Kasumi-1 (cell line): ENCODE measurements around the gene KIF13A.
"Not testable (repeated sequence)": the region's sequence is repeated elsewhere in the genome, so short reads cannot be mapped to it uniquely, and the experiment has no call there.

Experiments used
- DNase-seq, 2 experiments: peaks; one replicate each; lab custom pipeline; 2025; lab: John Stamatoyannopoulos, UW

Gene KIF13A

GRCh38 chr6:17998442-17998841 is 11.0 kb upstream of the KIF13A start:
- DNase-seq = no peak

DNA sequence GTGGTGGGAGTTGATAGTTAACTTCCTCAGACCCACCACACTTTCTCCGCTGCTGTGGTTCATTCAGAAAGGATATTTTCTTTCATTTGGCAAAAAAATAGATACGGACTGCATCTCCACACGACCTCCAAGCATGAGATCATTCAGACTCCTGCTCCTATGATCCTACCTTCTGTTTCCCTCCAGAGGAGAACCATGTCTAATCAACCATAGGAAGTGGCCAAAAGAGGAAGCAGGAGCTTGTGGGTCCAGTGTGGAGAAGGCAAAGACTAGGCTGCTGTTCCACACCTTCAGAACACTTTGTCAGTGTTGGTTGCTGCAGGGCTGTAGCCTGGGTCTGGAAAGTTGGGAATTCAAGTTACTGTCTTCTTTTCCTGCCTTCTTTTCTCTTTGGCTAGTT is 10.6 kb upstream of the KIF13A start:
- DNase-seq = peak; percentile 31 to 36

DNA sequence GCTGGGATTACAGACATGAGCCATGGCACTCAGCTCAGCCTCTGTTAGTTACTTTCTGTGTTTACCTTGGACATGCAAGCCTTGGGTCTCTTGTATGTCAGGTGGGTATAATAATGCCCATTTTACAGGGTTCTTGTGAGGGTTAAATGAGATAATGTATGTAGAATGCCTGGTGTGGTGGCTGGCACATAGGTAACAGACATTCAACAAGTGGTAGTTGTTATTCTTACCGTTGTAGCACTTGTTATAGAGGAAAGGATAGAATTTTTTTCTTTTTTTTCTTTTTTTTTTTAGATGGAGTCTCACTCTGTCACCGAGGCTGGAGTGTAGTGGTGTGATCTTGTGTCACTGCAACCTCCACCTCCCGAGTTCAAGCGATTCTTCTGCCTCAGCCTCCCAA is 8.0 kb upstream of the KIF13A start:
- no peak for DNase-seq

- no peak for DNase-seq
Observed at GRCh38 chr6:17994019-17994418, 6.6 kb upstream of the KIF13A start.

DNA sequence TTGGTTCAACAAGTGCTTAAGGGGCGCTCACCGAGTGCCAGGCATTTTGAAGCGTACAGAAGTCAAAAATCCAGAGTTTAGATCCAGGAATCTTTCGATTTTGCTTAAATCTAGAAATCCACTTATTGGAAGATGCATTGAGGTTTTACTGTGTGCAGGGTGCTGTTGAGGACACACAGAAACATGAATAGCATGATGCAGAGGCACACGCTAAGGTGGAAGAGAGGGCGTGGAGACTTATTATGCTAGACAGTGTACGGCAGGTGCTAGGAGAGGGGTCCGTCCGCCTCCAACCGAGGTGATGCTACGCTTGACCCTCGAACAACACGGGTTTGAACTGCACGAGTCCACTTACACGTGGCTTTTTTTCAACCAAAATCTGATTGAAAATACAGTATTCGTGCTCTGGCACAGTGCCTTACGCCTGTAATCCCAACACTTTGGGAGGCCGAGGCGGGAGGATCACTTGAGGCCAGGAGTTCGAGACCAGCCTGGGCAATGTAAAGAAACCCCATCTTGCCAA is 1.0 kb upstream of the KIF13A start:
- no peak for DNase-seq

- DNase-seq = peak; percentile 9 to 29
Observed at GRCh38 chr6:17987697-17988421, 424 bp upstream of the KIF13A start.

GRCh38 chr6:17986656-17987446 is 584 bp downstream of the KIF13A start:
- DNase-seq = peak in 1 of 2 experiments; percentile 26

- no peak for DNase-seq
Observed at GRCh38 chr6:17985934-17986655, 1.3 kb downstream of the KIF13A start.

- no peak for DNase-seq
Observed at GRCh38 chr6:17984812-17985670, 2.4 kb downstream of the KIF13A start.

DNA sequence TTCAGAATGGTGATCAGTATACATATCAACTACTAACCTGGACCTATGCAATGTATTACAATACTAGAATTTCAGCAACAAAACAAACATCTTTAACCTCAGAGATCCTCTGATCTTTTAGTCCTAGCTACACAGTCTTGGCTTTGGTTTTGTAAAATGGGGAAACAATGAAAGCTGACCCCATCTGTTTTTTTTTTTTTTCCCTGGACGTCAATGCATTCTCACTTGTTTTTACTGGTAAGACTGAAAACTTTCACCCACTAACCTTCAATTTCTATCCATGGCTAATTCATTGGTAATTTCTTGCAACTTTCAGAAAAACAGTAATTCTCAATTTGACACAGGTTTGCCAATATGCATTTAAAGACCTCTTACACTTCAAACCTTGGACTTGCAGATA is 3.0 kb downstream of the KIF13A start:
- no peak for DNase-seq

DNA sequence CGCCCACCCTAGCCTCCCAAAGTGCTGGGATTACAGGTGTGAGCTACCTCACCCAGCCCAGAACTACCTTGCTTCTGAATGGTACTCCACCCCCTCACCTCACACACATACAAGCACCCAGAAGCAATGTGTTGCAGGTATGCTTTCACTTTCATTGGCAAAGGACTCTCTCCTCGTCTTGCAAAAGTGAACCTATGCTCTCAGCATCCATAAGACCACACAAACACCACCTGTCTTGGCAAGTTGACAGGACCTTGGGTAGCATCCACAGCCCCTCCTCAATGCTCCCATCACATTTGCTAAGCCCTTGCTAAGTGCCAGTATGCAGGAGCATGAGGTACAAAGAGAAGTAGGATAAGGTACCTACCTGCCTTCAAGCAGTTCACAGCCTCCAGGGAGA is 3.7 kb downstream of the KIF13A start:
- no peak for DNase-seq

- no peak for DNase-seq
Observed at GRCh38 chr6:17980329-17980728, 7.1 kb downstream of the KIF13A start.

- DNase-seq = no peak
Observed at GRCh38 chr6:17979479-17979878, 8.0 kb downstream of the KIF13A start.

- not testable (repeated sequence) for DNase-seq
Observed at GRCh38 chr6:17976258-17976657, 11.2 kb downstream of the KIF13A start.

DNA sequence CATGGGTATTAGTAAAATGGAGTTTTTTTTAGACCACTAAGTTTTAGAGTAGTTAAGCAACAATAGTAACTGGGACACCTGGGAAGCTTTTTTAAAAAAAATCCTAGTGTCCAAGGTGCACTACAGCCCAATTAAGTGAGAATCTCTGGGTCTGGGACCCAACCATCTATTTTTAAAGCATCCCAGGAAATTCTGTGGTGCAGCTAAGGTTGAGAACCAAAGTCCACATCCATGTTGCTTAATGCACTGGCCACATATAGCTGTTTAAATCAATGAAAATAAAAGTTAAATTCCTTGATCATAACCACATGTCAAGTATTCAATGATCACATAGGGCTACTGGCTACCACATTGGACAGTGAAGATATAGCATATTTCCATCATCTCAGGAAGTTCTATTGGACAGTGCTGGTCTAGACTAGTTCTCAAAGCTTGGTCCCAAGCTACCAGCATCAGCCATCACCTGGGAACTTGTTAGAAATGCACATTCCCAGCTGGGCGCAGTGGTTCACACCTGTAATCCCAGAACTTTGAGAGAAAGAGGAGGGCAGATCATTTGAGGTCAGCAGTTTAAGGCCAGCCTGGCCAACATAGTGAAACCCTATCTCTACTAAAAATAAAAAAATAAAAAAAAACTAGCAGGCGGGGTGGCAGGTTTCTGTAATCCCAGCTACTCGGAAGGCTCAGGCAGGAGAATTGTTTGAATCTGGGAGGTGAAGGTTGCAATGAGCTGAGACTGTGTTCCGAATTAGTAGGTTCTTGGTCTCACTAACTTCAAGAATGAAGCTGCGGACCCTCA is 12.7 kb downstream of the KIF13A start:
- no peak for DNase-seq

DNA sequence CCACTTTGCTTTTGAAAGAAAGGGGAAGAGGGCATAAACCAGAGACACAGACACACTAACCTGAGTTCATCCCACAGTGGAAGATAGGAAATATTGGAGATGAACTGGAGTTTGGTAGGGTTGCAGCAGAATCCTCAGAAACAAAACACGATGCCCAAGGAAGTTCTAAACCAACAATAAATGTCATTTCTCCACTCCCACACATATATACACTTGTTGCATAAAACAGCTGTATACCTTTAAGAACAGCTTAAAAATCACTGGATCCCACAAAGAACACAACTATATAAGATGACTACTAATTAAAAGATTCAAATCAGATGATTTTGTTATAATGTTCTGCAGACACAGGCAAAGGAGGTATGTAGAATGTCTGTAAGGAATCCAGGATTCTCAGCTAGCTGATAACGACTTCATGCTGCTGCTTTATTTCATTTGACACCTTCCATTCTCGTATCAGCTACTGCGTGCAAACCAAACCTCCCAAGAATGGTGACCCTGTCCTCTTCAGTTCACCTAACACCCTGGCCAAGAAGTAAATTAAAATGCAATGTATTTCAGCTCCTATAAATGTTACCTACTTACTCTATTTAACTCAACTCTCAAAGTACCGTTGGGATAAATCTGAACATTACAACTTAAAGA is 14.3 kb downstream of the KIF13A start:
- DNase-seq = no peak

- DNase-seq = no peak
Observed at GRCh38 chr6:17972074-17972952, 15.1 kb downstream of the KIF13A start.

DNA sequence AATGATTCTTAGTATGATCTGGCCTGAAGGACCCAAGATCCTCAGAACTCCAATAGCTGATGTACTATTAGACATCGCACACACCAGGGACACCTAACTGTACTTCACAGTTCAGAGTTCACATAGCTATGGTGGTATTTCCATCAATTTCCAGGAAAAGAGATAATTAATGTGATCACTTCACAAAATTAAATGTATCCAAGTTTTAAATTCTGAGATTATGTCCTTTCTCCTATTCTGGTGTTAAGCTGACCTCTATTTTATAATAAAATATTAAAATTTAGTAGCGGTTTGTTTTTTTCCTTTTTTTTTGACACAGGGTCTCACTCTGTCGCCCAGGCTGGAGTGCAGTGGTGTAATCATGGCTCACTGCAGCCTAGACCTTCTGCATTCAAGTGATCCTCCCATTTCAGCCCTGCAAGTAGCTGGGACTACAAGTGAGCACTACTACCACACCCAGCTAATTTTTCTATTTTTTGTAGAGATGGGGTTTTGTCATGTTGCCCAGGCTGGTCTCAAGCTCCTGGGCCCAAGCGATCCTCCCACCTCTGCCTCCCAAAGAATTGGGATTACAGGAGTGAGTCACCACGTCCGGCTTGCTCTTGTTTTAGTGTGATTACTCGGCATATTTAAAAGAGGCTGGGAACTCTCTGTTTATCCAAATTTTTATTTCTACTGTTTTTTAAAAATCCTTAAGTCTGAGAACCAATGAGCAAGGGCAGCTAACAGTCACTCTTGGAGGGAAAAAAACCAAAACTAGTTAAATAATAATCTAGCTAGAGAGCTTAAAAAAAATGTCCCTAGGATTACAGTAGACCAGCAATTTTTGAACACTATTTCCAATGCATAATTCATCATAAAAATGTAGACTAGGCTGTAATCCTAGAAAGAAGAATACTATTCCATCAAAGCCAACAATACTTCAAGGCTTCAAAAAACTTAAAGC is 16.0 kb downstream of the KIF13A start:
- DNase-seq = no peak
